ENCODE measurements around the gene SETD3. TPM values are rescaled to one million over a fixed set of nuclear protein-coding genes. Genes with fewer than 3 reads are reported as not detected.

The SETD3 gene
- total RNA-seq, 1 donor from 2014 or later = 26.4 TPM

DNA sequence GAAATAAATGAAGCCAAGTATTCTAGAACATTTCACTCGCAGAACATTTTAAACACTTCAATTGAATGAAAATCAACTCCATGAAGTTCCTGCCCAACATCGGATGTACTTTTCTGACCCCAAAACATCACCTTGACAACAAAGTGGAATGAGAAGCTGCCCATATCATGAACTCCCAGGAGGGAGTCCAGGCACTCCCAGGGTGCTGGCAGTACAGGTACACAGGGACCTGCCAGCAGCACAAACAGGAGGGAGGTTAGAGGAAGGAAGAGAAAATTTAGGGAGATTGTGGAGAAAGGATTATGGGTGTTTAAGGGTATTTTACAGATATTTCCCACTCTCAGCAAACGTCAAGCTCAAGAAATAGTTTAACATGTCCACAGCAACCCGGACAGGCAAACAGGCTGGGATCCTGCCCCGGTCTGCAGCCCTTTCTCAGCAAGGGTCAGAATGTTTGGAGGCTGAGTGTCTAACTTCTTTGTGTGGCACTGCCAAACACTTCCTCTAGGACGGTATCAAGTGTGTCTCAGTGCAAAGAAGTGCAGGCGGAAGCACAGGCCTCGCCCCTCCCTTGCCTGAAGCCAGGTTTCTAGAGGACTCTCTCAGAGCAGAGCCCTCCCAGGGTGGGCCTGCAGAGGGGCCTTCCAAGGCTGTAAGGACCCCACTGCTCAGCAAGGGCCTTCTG, 72.2 kb downstream of the SETD3 start:
- TF ChIP-seq, protein P1, sequence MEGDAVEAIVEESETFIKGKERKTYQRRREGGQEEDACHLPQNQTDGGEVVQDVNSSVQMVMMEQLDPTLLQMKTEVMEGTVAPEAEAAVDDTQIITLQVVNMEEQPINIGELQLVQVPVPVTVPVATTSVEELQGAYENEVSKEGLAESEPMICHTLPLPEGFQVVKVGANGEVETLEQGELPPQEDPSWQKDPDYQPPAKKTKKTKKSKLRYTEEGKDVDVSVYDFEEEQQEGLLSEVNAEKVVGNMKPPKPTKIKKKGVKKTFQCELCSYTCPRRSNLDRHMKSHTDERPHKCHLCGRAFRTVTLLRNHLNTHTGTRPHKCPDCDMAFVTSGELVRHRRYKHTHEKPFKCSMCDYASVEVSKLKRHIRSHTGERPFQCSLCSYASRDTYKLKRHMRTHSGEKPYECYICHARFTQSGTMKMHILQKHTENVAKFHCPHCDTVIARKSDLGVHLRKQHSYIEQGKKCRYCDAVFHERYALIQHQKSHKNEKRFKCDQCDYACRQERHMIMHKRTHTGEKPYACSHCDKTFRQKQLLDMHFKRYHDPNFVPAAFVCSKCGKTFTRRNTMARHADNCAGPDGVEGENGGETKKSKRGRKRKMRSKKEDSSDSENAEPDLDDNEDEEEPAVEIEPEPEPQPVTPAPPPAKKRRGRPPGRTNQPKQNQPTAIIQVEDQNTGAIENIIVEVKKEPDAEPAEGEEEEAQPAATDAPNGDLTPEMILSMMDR (IDR thresholded peaks at IDR 0.05) = no peak
- Histone ChIP-seq H3K9me3 (no peaks in the 10 kb centered on the region), H3K4me3 (no peak overlapping the region), H3K4me1 (no peaks in the 10 kb centered on the region), H3K27me3 (no peaks in the 10 kb centered on the region), H3K27ac (no peak overlapping the region), H3K36me3 (peaks cover 44 to 67% of the 10 kb centered on the region in 2 donors)
- intact Hi-C loops (cut with DNase I) = no loop called here
- DNase-seq (ENCODE audit: low spot score in 2 of 2) = no peak

DNA sequence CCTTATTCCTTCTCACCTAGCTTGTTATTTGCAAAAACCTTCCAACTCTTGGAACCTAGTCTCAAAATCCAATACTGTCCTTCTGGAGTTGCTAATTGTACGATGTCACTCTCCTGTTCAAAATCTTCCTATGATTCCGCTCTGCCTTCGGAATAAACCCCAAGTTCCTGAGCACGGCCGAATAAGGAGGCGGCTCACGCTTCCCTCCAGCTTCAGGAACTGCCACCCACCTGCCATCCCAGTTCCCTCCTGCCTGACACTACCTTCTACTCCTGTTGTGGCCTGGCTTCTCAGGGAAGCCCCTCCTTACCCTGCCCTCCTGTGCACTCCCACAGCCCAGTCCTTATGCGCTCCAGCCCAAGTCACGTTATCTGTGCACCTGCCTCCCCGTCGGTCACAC, 73.2 kb downstream of the SETD3 start:
- TF ChIP-seq, protein P1 (IDR thresholded peaks at IDR 0.05) = no peak
- Histone ChIP-seq H3K27me3 (no peaks in the 10 kb centered on the region), H3K4me3 (no peak overlapping the region), H3K4me1 (no peaks in the 10 kb centered on the region), H3K9me3 (no peaks in the 10 kb centered on the region), H3K27ac (no peak overlapping the region), H3K36me3 (peaks cover 51 to 68% of the 10 kb centered on the region in 2 donors)
- DNase-seq (ENCODE audit: low spot score in 2 of 2) = no peak
- intact Hi-C loops (cut with DNase I) = no loop called here

DNA sequence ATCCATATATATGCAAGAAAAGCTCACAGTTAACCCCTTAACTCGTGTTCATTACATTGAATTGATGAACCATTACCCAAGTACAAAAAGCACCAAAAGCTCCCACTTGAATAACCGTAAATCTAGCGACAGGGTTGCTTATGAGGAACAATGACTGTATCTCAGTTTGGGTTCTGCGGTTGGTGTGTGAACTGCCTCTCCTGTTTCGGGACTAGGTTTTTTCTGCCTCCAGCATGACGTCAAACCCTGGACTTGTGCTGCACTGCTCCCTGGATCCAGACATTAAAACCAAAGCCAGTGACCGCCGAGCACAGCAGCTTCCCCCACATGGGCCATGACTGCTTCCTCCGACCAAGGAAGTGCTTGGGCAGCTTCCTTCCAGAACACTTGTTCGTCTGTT, 77.7 kb downstream of the SETD3 start:
- Histone ChIP-seq H3K27ac (no peak overlapping the region), H3K4me3 (no peak overlapping the region), H3K4me1 (no peaks in the 10 kb centered on the region), H3K9me3 (no peaks in the 10 kb centered on the region), H3K27me3 (no peaks in the 10 kb centered on the region), H3K36me3 (peaks cover 64 to 79% of the 10 kb centered on the region in 2 donors)
- intact Hi-C loops (cut with DNase I) = no loop called here
- DNase-seq (ENCODE audit: low spot score in 2 of 2) = no peak
- TF ChIP-seq, protein P1 (IDR thresholded peaks at IDR 0.05) = no peak

DNA sequence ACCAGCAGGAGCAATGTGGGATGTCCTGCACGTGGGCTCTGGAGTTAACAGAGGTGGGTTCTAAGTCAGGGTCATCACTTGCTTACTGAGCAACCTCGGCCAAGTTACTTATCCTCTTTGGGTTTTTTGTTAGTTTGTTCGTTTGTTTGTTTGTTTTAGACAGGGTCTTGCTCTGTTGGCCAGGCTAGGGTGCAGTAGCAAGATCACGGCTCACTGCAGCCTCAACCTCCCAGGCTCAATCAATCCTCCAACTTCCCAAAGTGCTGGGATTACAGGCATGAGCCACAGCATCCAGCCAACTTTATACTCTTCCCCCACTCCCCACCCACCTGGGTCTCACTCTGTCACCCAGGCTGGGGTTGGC, 78.4 kb downstream of the SETD3 start:
- TF ChIP-seq, protein P1 (IDR thresholded peaks at IDR 0.05) = no peak
- intact Hi-C loops (cut with DNase I) = no loop called here
- DNase-seq (ENCODE audit: low spot score in 2 of 2) = no peak
- Histone ChIP-seq H3K4me3 (no peak overlapping the region), H3K4me1 (no peaks in the 10 kb centered on the region), H3K27me3 (no peaks in the 10 kb centered on the region), H3K9me3 (no peaks in the 10 kb centered on the region), H3K27ac (no peak overlapping the region), H3K36me3 (peaks cover 64 to 85% of the 10 kb centered on the region in 2 donors)

DNA sequence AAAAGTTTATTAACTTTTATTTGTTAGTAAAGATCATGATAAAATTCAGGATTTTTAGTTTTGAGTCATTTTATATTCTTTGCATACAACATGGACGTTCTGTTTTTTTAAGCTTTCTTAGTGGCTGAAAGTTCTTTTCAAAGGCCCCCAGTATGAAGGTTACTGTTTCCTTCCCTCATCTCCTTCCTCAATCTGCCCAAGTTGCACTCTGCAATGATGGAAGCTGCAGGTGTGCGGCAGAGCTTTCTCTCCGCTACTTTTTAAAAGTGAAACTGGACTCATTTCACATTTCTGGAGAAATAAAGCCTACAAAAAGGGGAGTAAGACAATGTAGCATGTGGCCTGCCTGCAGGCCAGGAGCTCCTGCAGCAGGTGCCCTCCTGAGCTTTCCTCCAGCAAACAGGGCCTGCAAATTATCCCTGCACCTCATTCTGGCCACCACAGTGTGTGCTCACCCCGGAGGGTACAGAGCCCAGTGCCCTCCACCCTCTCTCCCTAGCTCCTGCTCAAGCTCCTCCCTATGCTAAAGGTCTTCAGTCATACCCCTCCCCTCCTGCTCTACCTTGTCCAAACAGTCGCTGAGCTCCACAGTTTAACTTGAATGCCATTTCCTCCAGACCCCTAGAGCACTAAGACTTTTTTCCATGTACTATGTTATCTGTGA, 78.9 kb downstream of the SETD3 start:
- intact Hi-C loops (cut with DNase I) = no loop called here
- H3K4me1 ChIP-seq = no peaks in the 10 kb centered on the region
- H3K9me3 ChIP-seq = no peaks in the 10 kb centered on the region
- TF ChIP-seq, protein P1 (IDR thresholded peaks at IDR 0.05) = no peak
- DNase-seq (ENCODE audit: low spot score in 2 of 2) = no peak
- H3K27ac ChIP-seq = no peak overlapping the region
- peaks cover 64 to 87% of the 10 kb centered on the region in 2 donors for H3K36me3 ChIP-seq
- H3K27me3 ChIP-seq = no peaks in the 10 kb centered on the region
- no peak overlapping the region for H3K4me3 ChIP-seq

All from ascending aorta (tissue), 2 donors.